Colon (tissue), 2 donors: ENCODE data around the gene CDK5RAP2.
"Not testable (repeated sequence)": the region's sequence is repeated elsewhere in the genome, so short reads cannot be mapped to it uniquely, and the experiment has no call there.

Experiments used
- FAIRE-seq: peaks from 2 replicates; lab custom pipeline; 2012; peaks lifted over from hg19 to GRCh38; lab: Jason Lieb, UNC
- donor health status: control.
- donor health status: control.

Gene CDK5RAP2

GRCh38 chr9:120464176-120464886, 115.6 kb downstream of the CDK5RAP2 start:
- no peak for FAIRE-seq

GRCh38 chr9:120463765-120464164, 116.2 kb downstream of the CDK5RAP2 start:
- no peak for FAIRE-seq

GRCh38 chr9:120461677-120462076, 118.3 kb downstream of the CDK5RAP2 start:
- FAIRE-seq = not testable (repeated sequence)

GRCh38 chr9:120456218-120456617, 123.7 kb downstream of the CDK5RAP2 start:
- no peak for FAIRE-seq

- FAIRE-seq = no peak
These were observed 125.5 kb downstream of the CDK5RAP2 start for GRCh38 chr9:120454467-120454866.

GRCh38 chr9:120453792-120454191, 126.2 kb downstream of the CDK5RAP2 start:
- no peak for FAIRE-seq

GRCh38 chr9:120452631-120453030, 127.3 kb downstream of the CDK5RAP2 start:
- no peak for FAIRE-seq

GRCh38 chr9:120450916-120451315, 129.1 kb downstream of the CDK5RAP2 start:
- FAIRE-seq = no peak

GRCh38 chr9:120449566-120449965, 130.4 kb downstream of the CDK5RAP2 start:
- no peak for FAIRE-seq

GRCh38 chr9:120447959-120448500, 131.9 kb downstream of the CDK5RAP2 start:
- no peak for FAIRE-seq

- no peak for FAIRE-seq
These were observed 133.3 kb downstream of the CDK5RAP2 start for GRCh38 chr9:120446671-120447070.

GRCh38 chr9:120443976-120444375, 136.0 kb downstream of the CDK5RAP2 start:
- no peak for FAIRE-seq

- no peak for FAIRE-seq
These were observed 136.5 kb downstream of the CDK5RAP2 start for GRCh38 chr9:120443489-120443888.

- FAIRE-seq = no peak
These were observed 137.5 kb downstream of the CDK5RAP2 start for GRCh38 chr9:120442308-120442995.

GRCh38 chr9:120441426-120442307, 138.3 kb downstream of the CDK5RAP2 start:
- no peak for FAIRE-seq

GRCh38 chr9:120440791-120441190, 139.2 kb downstream of the CDK5RAP2 start:
- FAIRE-seq = no peak

- no peak for FAIRE-seq
These were observed 140.0 kb downstream of the CDK5RAP2 start for GRCh38 chr9:120439926-120440325.

GRCh38 chr9:120438836-120439546, 141.0 kb downstream of the CDK5RAP2 start:
- FAIRE-seq = no peak

GRCh38 chr9:120438111-120438510, 141.9 kb downstream of the CDK5RAP2 start:
- no peak for FAIRE-seq

GRCh38 chr9:120436983-120437475, 142.9 kb downstream of the CDK5RAP2 start:
- no peak for FAIRE-seq

- FAIRE-seq = no peak
These were observed 143.5 kb downstream of the CDK5RAP2 start for GRCh38 chr9:120436446-120436845.

GRCh38 chr9:120435091-120435490, 144.9 kb downstream of the CDK5RAP2 start:
- no peak for FAIRE-seq
